C1 segment of cervical spinal cord (tissue), 14 donors: ENCODE data around the gene GPN2.
A peak's percentile ranks its signal among the peaks of the same experiment; 100 is the strongest.

ENCODE experiments used
- DNase-seq, 14 donors: peaks; one replicate each; lab custom pipeline; 2025; lab: John Stamatoyannopoulos, UW

Gene GPN2

DNA sequence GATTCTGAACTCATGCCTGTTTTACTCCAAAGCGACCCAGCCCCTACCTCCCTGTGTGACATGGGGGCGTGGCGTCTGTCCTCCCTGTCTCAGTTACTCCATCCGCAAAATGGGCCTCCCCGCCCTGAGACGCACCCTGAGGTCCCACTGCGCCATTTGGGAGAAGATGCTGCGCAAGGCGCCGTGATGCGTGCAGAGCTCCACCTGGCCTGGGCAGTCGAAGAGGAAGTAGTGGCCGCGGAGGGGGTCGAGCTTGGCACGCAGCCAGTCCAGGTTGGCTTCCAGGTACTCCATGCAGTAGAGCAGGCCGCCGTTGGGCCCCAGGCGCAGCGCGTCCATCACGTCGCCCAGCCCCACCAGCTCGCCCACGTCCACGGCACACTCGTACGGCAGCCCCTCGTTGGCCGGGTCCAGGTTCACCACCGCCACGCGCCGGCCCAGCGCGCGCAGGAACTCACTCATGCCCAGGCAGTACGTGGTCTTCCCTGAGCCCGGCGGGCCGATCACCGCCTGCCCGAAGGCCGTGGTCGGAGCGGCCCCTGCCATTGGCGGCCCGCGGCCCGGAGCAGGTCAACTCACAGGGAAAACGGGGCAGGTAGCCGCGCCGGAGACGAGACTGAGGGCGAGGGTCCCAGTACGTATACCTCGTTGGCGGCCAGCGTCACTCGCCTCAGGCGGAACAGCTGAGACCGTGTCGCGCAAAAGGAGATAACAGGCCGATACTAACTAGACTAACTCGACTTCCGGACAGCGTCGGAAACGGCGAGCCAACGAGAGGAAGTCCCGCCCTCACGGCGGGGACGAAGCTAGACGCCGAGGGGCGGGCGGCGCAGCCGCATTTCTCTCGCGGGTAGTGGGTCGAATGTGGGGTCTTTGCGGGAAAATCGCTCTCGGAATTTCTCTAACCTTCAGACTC is at the start of gene GPN2:
Gene GPN2, minus strand, starts transcription at position 733 of the 916 bp plus-strand sequence. Its CDS starts 187 bp downstream, at position 546.
- peak in 13 of 14 donors; percentile 21 to 81 (median 58) for DNase-seq

DNA sequence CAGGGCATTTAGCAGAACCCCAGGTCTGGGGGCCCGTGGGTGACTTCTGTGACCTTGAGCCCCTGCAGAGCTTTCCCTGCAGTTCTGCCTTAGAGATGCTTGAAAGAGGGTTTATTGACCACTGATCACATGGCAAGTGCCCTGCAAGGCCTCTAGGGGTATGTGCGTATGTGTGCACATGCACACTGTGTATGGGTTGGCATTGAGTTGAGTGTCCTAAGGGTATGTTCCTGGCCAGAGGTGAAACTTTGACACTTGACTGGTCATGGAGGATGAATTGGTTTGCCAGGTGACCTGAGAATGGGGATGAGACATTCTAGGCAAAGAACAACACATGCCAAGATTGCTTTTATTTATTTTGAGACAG is 48.6 kb upstream of the GPN2 start:
- no peak for DNase-seq

DNA sequence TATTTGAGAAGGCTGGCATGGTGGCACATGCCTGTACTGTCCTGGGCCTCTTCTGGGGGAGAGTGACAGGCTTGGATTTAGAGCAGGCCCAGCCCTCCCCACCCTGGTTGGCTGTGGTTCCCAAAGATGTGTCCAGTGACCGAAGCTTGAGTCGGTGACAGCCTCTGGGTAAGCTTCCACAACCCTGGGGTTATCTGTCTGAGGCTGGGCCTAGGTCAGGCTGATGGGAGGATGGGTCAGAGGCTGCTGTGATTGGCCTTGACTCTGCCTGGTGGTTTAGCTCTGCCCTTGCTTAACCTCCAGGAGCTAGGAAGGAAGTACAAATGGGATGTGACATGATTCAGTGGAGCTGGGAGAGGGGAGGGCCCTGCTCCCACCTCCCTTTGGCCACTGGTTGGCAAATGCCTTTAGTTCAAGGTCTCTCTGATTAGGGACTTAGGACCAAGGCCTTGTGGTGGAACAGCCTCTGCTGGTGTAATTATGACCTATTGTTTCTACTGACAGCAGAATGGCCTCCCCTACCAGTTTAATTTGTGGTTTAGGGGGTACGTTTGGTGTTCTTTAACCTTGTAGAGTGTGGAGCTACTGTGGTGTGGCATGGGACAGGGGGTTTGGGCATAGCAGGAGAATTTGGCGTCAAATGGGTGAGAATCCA is 48.0 kb upstream of the GPN2 start:
- no peak for DNase-seq

DNA sequence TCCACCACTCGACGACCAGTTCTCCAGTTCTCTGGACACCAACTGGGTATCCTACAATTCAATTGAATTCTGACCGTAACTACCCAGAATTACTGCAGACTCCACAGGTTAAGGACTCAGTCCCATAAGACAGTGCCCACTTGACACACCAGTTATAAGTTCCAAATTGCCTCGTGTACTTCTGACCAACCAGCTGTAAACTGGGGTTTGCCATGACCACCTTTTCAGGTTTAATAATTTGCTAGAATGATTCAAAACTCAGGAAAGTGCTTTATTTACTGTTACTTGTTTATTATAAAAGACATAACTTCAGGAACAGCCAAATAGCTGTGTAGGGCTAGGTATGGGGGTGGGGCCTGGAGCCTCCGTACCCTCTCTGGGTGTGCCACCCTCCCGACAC is 46.7 kb upstream of the GPN2 start:
- no peak for DNase-seq

DNA sequence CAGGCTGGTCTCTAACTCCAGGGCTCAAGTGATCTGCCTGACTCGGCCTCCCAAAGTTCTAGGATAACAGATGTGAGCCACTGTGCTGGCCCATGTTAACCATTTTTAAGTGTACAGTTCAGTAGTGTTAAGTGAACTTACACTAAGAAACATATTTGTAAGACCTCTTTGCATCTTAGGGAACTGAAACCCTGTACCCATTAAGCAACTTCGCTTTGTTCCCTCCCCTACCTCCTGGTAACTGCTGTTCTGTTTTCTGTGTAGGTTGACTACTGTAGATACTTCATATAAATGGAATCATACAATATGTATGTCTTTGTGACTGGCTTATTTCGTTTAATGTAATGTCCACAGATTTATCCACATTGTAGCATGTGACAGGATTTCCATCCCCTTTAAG is 42.4 kb upstream of the GPN2 start:
- no peak for DNase-seq

DNA sequence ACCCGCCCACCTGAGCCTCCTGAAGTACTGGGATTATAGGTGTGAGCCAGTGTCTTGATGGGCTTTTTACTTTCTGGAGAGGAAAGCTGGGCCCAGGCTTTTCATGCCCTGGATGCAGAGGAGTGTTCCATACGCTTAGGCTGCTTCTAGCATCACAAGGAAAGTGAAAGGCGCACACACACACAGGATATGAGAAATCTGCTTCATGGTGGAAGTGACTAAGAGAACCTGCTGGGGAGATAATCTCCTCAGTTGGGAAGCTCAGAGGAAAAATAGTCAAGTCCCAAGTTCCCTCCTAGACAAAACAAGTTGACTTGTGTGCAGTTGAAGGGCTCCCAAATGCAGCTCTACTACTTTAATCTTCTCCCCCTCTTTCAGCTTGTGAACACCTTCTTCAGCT is 33.6 kb upstream of the GPN2 start:
- no peak for DNase-seq

DNA sequence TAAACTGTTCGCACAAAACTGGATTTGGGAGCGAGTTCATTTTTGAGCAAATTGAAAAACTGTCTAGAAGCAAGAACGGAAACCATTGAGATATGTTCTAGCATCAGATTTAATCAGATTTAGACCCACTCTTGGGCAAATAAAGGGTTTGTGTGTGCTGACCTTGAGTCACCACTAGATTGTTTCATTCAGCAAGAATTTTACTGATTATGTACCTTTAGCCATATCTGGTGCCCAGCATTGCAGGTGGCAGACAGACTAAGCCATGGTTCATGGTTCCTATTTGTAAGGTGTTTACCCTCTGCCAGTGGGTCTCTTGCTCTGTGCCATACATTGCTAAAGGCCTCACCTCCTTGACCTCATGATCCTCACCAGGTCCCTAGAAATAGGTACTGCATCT is 32.8 kb upstream of the GPN2 start:
- DNase-seq, result no peak

DNA sequence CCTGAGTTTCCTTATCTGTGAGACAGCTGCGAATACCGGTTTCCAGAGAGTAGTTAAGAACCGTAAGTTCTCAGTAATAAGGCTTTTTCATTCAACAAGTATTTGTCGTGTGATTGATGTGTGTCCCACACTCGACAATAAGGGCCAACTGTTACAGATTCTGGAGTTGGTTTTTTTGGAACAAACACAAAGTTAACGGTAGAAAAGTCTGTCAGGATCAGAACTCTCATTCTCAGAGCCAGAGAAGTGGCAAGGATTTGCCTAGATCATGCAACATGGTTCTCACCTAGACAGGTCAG is 32.3 kb upstream of the GPN2 start:
- DNase-seq, result no peak

DNA sequence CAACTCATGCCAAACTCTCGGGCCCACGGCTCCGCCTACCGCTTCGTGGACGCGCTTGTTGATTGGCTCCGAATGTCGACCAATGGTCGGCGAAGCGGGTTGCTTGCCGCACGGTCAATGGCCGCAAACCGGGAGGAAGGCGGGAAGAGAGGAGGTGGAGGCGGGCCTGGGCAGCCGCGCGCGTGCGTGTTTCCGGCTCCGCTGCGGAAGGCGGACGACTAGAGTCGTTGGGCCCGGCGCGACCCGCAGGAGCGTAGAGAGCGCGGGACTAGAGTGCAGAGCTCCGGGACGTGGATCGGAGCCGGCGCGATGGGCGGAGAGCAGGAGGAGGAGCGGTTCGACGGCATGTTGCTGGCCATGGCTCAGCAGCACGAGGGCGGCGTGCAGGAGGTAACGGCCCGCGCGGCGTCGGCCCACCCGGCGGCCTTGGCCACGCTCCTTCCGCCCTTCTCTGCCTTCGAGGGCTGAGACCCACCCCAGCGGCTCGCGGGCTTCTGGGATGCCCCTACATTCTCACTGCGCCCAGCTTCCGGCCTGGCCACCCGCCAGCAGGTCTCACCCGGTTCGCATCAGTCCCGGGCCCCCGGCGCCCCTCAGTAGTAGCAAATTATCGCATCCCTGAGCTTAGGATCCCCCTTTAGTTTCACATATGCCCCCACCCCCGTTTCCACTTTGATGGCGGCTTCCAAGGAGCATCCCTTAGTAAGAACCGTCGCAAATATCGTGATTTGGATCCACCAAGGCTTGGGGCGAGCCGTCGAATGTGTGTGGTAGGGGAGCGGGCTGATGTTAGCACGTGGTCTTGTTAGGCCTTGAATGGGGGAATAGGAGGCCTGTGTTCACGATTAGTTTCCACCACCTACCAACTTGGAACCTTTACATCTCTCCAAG is 31.7 kb upstream of the GPN2 start, which contains the start of gene NUDC:
Gene NUDC, plus strand, starts transcription at position 204 of the 891 bp plus-strand sequence. Its CDS starts 106 bp downstream, at position 310.
- DNase-seq, result peak; percentile 71 to 99 (median 96)

DNA sequence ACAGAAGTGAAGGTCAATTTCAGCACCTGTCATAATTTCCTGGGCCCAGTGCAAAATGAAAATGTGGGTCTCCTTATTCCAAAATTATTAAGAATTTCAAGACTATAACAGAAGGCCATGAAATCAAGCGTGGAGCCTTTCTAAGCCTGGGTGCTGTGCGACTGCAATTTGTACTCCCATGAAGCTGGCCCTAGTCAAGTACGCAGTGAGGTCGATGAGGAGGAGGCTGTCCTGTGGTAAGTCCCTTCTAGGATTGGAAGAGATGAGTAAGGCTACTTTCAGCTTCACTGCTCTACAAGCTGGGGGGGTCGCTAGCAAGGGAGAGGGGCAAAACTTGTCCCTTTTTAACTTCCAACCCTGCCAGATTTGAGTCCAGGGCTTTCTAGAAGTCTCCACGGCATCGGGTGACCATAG is 31.1 kb upstream of the GPN2 start:
- no peak for DNase-seq

DNA sequence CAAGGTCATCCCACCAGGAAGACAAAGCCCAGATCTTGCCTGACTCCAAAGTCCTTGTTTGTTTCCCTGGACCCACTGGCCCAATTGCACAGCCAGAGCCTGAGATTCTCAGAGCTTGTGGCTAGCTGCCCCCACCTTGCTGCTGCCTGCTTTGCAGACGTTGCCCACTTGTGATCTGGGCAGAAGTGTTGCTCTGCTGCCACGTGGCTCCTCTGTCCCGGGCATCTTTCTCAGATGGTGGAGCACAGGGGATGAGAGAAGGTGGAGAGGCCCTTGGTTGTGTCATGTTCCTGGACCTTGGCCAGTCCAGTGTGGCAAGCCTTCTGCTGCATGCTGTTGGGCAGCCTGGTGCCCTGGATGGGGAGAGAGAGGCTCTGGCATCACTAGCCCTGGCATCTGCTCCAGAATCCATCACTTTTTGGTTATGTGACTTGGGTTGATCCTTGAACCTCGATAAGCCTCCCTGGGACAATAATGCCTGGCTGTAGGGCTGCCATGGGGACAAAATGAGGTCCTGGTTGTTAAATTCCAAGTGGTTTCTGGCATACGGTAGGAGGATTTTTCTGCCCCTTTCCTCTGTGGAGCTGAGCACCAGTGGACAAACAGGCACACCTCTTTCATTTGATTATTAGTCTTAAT is 25.2 kb upstream of the GPN2 start:
- peak in 1 of 14 donors; percentile 48 for DNase-seq

DNA sequence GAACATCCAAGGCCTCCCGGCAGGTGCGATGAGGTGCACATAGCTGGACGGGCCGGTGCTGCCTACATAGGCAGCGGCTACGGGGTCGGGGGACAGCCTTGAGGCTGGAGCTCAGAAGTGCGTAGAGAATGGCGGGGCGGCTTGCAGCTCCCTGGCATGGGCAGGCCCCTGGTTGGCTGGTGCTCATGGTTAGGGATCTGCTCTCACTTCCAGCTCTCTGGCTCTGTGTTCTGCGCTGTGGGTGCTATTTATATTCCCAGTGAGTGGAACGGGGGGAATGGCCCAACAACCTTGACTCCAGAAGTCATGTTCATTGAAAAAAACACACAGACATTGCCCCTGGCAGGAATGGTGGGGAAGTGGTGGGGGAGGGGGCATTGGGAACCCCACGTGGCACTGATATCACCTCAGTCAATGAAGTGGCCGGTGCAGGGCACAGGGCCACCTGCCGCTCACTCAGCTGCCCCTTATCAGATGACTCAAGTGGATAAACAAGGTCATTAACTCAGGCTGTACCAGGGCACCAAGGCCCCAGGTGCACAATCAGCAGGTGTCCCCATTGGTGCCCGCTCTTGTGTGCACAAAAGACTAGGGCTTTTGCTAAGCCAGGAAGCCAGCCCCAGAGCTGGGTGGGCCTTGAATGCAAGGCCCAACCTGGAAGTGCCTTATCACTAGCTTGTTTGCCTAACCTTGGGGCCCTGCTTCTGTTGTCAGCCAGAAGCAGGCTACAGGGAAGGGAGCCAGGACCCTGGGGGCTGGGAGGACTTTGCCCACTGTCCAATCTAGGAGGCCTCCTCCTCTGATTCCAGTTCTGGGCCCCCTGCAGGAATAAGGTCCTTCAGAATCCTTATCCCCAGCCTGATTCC is 23.9 kb upstream of the GPN2 start, which contains the start of gene NR0B2:
Gene NR0B2, minus strand, starts transcription at position 222 of the 866 bp plus-strand sequence. Its CDS starts 35 bp downstream, at position 187.
- peak in 1 of 14 donors; percentile 65 for DNase-seq

DNA sequence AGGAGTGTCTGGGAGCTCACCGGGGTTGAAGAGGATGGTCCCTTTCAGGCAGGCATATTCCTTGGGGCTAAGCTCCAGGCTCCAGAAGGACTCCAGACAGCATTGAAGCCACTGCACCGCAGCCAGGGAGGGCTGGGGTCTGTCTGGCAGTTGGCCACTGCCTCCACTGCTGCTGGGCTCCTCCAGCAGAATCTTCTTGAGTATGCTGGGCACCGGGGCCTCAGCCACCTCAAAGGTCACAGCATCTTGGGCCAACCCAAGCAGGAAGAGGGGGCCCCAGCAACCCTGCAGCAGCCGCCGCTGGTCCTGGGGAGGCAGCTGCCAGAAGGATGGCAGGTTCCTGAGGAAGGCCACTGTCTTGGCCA is 23.3 kb upstream of the GPN2 start:
- no peak for DNase-seq

DNA sequence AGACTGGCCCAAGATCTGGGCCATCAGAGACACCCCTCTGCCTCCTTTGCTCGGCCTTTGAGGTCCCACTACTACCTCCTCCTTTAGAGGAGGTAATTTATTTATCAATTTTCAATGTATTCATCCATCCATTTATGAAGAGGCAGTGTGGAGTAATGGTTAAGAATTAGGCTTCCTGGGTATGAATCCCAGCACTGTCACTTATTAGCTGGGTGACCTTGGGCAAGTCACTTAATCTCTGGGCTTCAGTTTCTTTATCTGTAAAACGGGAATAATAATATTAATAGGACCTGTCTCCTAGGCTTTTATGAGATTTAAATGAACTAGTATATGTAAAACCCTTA is 22.0 kb upstream of the GPN2 start:
- DNase-seq, result no peak

DNA sequence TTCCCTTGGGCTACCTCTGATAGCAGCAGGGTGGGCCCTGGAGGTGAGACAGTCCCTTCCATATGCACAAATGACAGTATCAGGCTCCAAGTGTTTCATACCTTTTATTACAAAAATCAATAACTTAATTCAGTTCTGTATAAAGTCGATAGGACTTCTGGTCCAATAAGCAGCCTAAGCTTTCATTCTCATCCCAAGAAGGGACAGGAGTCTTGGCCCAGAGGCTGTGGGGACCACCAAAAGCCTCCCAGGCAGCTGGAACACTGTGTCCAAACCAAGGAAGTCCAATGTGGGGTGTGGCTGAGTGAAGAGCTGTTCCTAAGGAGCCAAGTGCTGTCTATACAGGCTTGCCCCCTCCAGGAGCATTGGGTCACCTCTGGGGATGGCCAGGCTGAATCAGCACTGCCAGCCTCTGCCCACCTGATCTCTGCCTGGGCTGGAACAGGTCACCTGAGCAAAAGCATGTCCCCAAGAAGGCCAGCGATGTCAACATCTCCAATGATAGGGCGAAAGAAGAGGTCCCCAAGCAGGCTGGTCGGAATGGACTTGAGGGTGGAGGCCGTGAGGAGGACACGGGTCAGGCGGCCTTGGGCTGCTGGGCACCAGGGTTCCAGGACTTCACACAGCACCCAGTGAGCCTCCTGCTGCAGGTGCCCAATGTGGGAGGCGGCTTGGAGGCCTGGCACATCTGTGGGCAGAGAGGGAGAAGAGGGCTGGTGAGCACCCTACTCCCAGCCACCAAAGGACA is 21.5 kb upstream of the GPN2 start:
- no peak for DNase-seq

DNA sequence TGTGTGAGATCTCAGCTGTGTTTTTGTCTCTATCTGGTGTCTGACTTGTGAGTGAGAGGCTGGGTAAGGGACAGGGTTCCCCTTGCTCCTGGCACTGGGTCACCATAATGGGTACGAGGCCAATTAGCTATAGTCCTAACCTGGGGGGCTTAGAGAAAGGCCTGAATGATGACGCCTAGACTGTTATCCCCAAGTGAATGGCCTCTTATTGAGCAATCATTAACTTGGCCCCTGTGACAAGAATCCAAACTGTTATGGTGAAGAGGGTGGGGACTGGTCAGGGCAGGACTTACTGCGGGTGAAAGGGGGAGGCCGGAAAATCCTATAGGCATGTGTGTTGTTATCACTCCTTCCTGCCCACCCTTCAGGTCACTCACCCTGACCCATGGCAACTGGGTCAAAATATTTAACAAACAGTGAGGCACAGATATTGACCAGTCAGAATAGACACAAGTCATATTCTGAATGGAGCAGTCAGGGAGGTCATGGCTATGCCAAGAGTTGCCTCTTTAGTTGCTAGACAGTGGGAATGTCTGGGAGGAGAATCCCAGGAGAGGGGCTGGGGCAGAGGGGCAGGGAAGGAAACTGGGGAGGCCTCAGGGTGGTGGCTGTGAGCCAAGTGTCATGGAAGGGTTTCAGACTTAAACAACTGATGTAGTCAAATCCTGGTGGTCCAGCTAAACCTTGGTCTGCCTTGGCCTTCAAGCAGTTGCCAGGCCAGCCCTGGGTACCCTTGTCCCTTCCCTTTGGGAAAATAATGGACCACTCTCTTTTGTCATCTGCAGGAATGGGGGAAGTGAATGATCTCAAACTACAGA is 20.5 kb upstream of the GPN2 start:
- no peak for DNase-seq

DNA sequence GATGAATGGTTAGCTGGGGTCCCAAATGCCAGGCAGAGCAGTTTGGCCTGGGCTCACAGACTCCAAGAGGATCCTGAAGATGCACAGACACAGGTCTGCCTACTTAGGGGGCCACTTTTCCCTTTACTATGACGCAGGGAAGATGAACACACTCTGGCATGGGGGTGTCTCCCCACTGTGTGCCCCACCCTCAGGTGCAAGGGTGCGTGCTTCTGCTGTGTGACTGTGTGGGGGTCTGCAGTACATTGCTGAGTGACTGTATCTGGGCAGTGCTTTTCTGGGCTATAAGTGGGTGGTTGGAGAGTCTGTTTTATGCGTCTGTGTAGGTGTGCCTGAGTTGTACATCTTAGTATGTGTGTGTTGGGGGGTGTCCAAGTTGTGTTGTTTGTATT is 19.9 kb upstream of the GPN2 start:
- DNase-seq, result no peak

DNA sequence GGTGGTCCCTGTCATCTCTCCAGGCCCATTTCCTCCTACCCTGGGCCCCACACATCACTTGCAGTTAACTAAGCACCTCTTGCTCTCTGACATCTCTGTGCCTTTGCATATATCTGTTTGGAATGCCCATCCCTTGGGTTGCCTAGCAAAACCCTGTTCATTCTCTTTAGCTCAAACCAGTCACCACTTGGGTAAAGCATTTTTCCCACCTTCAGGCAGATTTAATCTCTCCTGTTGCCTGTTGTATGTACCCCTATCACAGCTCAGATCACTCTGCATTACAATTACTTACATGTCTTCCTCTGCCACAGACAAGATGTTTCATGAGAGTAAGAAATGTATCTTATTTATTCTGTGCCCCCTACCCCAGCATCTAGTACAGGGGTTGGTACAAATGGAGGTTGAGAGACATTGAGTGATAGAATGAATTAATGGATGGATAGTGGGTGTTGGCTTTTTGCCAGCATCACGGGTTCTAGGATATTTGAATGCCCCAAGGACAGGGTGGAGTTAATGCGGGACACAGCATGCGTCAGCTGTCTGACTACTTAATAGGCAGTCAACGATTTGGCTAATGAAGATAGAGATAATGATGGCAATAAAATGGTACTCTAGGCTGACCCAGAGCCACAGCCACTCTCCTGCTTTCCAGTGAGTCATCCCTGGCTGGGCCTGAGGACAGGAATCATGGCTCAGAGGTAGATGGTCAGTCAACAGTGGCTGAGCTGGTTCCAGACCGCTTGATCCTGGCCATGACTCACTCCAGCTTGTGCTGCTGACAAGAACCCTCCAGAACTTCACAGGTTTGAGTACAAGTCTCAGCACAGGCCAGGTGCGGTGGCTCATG is 17.2 kb upstream of the GPN2 start:
- no peak for DNase-seq
